GM12873 (cell line): ENCODE measurements around the gene FAM174C.

Experiments
- CTCF ChIP-seq: IDR thresholded peaks from 2 replicates; pipeline ENCODE4 v1.5.1; 2012; ENCODE audit warnings: low read depth, mild to moderate bottlenecking, moderate library complexity, low read length, control low read depth; ENCODE audit not compliant: insufficient read depth; ENCODE audit errors: missing control alignments

FAM174C gene

DNA sequence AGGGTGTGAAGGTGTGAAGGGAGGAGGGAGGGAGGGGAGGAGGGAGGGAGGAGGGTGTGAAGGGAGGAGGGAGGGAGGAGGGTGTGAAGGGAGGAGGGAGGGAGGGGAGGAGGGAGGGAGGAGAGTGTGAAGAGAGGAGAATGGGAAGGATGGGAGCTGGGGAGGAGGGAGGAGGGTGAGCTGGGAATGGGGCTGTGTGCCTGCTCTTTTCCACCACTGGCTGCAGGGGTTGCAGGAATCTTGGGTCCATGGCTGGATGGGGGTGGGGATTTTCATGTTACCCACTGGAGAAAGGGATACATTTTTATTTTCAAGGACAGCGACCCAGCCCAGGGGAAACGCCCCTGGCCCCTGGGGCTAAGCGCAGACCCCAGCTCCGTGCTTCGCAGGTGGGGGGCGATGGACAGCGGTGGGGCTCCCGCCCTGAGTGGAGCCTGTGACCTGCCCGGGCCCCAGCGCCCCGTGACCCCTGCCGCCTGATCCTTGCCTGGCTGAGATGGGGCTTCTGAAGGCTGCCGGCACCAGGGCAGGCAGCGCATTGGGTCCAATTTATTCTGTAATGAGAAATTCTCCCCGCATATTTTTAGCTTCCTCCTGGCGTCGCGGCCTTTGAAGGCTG is 7.4 kb downstream of the FAM174C start:
- TF ChIP-seq CTCF = no peak

DNA sequence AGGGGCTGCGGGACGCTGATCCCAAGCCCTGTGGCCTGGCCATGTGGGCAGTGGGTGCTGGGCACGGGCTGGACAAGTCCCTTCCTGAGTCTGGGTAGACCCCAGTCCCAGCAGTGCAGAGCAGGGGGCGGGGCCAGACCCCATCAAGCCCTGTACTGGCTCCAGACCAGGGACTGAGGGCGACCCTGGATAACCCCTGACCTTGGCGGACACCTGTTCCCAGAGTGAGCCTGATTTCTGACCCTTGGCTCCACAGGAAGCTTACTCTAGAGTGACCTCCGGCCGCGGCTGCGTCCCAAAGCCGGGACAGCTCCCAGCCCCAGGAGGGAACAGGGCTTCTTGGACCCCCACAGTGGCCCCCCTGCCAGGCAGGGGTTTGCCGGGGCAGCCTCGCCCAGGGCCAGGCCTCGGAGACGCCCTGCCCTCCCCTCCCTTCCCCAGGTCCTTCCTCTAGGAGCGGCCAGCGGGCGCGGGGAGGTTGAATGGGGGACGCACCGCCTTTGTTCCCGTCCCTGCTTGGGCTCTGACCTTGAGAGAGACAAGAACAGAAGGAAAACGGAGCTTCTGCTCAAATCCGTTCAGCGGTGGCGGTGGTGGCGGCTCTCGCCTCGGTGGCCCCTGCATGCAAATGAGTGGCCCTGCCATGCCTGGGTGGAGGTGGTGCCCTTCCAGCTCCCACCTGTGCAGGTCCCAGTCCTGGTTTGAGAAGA is 8.0 kb downstream of the FAM174C start:
- TF ChIP-seq CTCF = no peak

GRCh38 chr19:1283917-1284292 is 8.6 kb downstream of the FAM174C start:
- TF ChIP-seq CTCF = no peak

- no peak for TF ChIP-seq CTCF
Measured at GRCh38 chr19:1284293-1284978, 9.1 kb downstream of the FAM174C start.

GRCh38 chr19:1284979-1285736 is 9.8 kb downstream of the FAM174C start:
- TF ChIP-seq CTCF = no peak

DNA sequence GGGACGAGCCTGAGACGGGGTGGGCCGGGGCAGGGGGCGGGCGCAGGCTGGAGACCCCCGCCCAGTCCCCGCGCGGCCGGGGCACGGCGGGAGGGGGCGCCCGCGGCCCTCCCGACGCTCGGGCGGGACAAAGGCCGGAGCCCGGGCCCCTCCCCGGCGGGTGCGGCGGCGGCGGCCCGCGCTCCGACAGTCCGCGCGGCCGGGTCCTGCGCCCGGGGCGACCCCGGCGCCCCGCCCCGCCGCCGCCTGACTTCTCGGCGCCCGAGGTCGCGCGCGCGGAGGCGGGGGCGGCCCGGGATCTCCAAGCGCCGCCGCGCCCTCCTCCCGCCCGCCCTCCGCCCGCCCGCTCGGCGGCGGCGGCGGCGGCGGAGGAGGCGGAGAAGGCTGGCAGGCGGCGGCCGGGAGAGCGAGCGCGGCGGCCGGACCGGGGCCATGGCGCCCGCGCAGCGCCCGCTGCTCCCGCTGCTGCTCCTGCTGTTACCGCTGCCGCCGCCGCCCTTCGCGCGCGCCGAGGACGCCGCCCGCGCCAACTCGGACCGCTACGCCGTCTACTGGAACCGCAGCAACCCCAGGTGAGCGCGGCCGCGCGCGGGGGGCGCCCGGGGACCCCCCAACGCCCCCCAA is 10.5 kb downstream of the FAM174C start, which contains the start of gene EFNA2:
TSS of gene EFNA2 (plus strand) at position 137 of the 624 bp plus-strand sequence. CDS start at position 433, 296 bp downstream.
- no peak for TF ChIP-seq CTCF
